Fibroblast of lung (primary cell): Measurements from ENCODE around the gene DNAJB2. TPM values are rescaled to one million over a fixed set of nuclear protein-coding genes. Genes with fewer than 3 reads are reported as not detected.

Experiments used
- DNase-seq, 2 donors: peaks; one replicate each; pipeline versions ENCODE4 v3.0.0 to v3.0.0-alpha.2; 2010; ENCODE audit warnings: low read depth in 2 of 2
- H2AFZ ChIP-seq: 2 replicates; pipeline ENCODE4 v1.5.1; 2012; ENCODE audit warnings: low read length, control low read depth, inconsistent platforms
- H3K27ac ChIP-seq: 2 replicates; pipeline ENCODE4 v1.5.1; 2011; ENCODE audit warnings: low read length, control low read depth; ENCODE audit not compliant: insufficient read depth
- H3K27me3 ChIP-seq: 2 replicates; pipeline ENCODE4 v1.5.1; 2011; ENCODE audit warnings: mild to moderate bottlenecking, low read length; ENCODE audit not compliant: control insufficient read depth, insufficient read depth
- H3K36me3 ChIP-seq: 2 replicates; pipeline ENCODE4 v1.5.1; 2011; ENCODE audit warnings: low read length; ENCODE audit not compliant: control insufficient read depth, insufficient read depth
- H3K4me1 ChIP-seq: 2 replicates; pipeline ENCODE4 v1.5.1; 2011; ENCODE audit warnings: low read length; ENCODE audit not compliant: control insufficient read depth, insufficient read depth; ENCODE audit errors: extremely low read depth
- H3K4me2 ChIP-seq: 2 replicates; pipeline ENCODE4 v1.5.1; 2011; ENCODE audit warnings: low read length, control low read depth; ENCODE audit not compliant: insufficient read depth; ENCODE audit errors: extremely low read depth
- H3K4me3 ChIP-seq, 4 experiments: fragments of 200-600 bp in 1 of 4; sonication (generic) in 1 of 4; replicated peaks in 1 of 4; 2 replicates each; pipeline ENCODE4 v1.5.1; 2011 to 2016; ENCODE audit warnings: low read length in 4 of 4, low read depth in 3 of 4, mild to moderate bottlenecking in 3 of 4, control low read depth in 2 of 4, inconsistent platforms in 1 of 4, mixed read lengths in 1 of 4; ENCODE audit not compliant: insufficient read depth in 1 of 4; ENCODE audit errors: control extremely low read depth in 1 of 4
- H3K79me2 ChIP-seq: 2 replicates; pipeline ENCODE4 v1.5.1; 2012; ENCODE audit warnings: mild to moderate bottlenecking, low read length, inconsistent platforms; ENCODE audit not compliant: control insufficient read depth, insufficient read depth
- H3K9ac ChIP-seq: 2 replicates; pipeline ENCODE4 v1.5.1; 2011; ENCODE audit warnings: mild to moderate bottlenecking, low read length, control low read depth; ENCODE audit not compliant: insufficient read depth
- H3K9me3 ChIP-seq: 2 replicates; pipeline ENCODE4 v1.5.1; 2012; ENCODE audit warnings: low read depth, low read length; ENCODE audit not compliant: control insufficient read depth, insufficient read depth
- H4K20me1 ChIP-seq: 2 replicates; pipeline ENCODE4 v1.5.1; 2011; ENCODE audit warnings: low read length; ENCODE audit not compliant: control insufficient read depth, insufficient read depth; ENCODE audit errors: extremely low read depth
- EZH2 ChIP-seq: IDR thresholded peaks from 2 replicates; pipeline ENCODE4 v1.5.1; 2012; ENCODE audit warnings: low read length, control low read depth, mild to moderate bottlenecking; ENCODE audit errors: missing control alignments
- polyA plus RNA-seq, 2 donors: library from polyadenylated mRNA; depleted of rRNA in 1 of 2; stranded (reverse) in 1 of 2; unstranded in 1 of 2; fragments of >200 nt; gene quantifications; 2 replicates each; pipeline ENCODE4 v1.2.1, GENCODE V29; 2011 to 2012; ENCODE audit warnings: missing spikeins in 1 of 2
- total RNA-seq: library from RNA; depleted of rRNA; stranded (reverse); fragments of >200 nt; gene quantifications from 2 replicates; pipeline ENCODE4 v1.2.1, GENCODE V29; 2014
- TF ChIP-seq, protein P1 (sequence below), 2 donors: IDR thresholded peaks in 1 of 2; conservative IDR thresholded peaks in 1 of 2; 1 replicate in 1 of 2; 2 replicates in 1 of 2; pipeline ENCODE4 v1.5.1; 2011 to 2012; ENCODE audit warnings: low read length in 2 of 2, control low read depth in 1 of 2, inconsistent platforms in 1 of 2, low read depth in 1 of 2, mild to moderate bottlenecking in 1 of 2

Gene DNAJB2
- total and polyA plus RNA-seq, 2 donors (not counting 1 experiment from before 2014, with no cell fraction given): 29.8 to 81.3 TPM

DNA sequence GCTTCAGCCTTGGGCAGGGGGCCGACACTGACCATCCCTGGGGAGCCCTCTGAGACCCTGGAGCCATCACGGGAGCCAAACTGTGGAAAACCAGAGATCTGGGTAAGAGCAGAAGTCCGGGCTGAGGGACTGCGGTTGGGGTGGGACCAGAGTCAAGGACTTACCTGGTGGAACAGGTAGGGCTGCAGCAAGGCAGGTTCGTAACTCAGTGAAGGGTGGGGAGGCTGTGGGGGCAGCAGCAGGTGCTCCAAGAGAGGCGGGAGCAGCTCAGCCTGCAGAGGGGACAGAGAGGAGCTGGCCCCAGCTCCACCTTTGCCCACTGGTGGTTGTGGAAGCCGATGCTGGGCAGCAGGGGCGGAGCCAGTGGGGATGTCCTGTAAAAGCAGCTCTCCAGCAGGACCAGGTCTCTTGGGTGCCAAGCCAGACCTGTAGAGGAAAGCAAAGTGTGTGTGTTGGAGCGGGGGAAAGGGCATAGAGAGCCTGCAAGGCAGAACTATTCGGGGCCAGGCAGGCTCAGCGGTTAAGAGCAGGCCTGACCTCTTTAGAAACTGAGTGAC lies 23.3 kb downstream of the DNAJB2 start:
- no peak for DNase-seq
- no peak overlapping the region for H3K4me2 ChIP-seq

DNA sequence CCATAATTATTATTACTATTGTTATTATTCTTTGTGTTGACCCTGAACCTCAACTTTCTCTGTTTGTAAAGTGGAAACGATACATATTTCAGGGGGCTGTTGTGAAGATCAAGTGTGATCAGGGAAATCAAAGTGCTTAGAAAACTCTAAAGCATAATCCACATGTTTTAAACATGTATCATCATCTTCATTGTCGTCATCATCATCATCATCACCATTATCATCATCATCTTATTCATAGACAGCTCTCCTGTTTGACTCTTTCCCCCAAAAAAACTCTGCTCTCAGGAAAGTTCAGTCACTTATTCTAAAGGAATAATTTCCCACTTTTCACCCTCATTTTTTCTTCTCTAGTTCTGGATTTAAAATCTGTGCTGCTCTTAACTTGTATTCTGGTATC lies 25.1 kb downstream of the DNAJB2 start:
- Histone ChIP-seq H3K36me3 (no peaks in the 10 kb centered on the region), H3K4me1 (peaks cover 3% of the 10 kb centered on the region), H3K27me3 (peaks cover 19% of the 10 kb centered on the region), H3K9ac (no peak overlapping the region), H3K4me2 (no peak overlapping the region), H3K79me2 (no peaks in the 10 kb centered on the region), H3K4me3 (no peak overlapping the region), H3K27ac (no peak overlapping the region), H3K9me3 (no peaks in the 10 kb centered on the region), H2AFZ (no peak overlapping the region), H4K20me1 (no peaks in the 10 kb centered on the region)
- no peak for DNase-seq
- TF ChIP-seq, protein P1, sequence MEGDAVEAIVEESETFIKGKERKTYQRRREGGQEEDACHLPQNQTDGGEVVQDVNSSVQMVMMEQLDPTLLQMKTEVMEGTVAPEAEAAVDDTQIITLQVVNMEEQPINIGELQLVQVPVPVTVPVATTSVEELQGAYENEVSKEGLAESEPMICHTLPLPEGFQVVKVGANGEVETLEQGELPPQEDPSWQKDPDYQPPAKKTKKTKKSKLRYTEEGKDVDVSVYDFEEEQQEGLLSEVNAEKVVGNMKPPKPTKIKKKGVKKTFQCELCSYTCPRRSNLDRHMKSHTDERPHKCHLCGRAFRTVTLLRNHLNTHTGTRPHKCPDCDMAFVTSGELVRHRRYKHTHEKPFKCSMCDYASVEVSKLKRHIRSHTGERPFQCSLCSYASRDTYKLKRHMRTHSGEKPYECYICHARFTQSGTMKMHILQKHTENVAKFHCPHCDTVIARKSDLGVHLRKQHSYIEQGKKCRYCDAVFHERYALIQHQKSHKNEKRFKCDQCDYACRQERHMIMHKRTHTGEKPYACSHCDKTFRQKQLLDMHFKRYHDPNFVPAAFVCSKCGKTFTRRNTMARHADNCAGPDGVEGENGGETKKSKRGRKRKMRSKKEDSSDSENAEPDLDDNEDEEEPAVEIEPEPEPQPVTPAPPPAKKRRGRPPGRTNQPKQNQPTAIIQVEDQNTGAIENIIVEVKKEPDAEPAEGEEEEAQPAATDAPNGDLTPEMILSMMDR (conservative IDR thresholded peaks at IDR 0.05 in 1 of 2, IDR thresholded peaks at IDR 0.05 in 1 of 2; ENCODE audit: low read depth in 1 of 2, low read length in 2 of 2): no peak
- TF ChIP-seq EZH2: no peak

More for the DNA sequence above, 23.3 kb downstream of the DNAJB2 start:
- no peak overlapping the region for H2AFZ ChIP-seq
- no peaks in the 10 kb centered on the region for H4K20me1 ChIP-seq
- H3K4me1 ChIP-seq: no peaks in the 10 kb centered on the region
- H3K9me3 ChIP-seq: no peaks in the 10 kb centered on the region
- TF ChIP-seq, protein P1 (conservative IDR thresholded peaks at IDR 0.05 in 1 of 2, IDR thresholded peaks at IDR 0.05 in 1 of 2; ENCODE audit: low read depth in 1 of 2, low read length in 2 of 2): no peak
- no peak for TF ChIP-seq EZH2
- H3K4me3 ChIP-seq: no peak overlapping the region
- peaks cover 15% of the 10 kb centered on the region for H3K27me3 ChIP-seq
- H3K27ac ChIP-seq: no peak overlapping the region
- H3K9ac ChIP-seq: no peak overlapping the region
- H3K36me3 ChIP-seq: no peaks in the 10 kb centered on the region
- H3K79me2 ChIP-seq: no peaks in the 10 kb centered on the region

DNA sequence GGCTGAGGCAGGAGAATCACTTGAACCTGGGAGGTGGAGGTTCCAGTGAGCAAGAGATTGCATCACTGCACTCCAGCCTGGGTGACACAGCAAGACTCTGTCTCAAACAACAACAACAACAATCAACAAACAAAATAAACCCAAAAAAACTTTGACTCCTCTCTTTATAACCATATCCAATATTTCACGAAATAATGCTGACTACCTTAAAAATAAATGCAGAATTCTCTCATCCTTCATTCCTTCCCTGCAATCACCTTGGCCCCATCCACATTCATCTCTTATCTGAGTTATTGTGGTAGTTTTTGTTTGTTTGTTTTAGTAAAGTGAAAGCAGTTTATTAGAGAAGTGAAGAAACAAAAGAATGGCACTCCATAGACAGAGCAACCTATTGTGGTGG lies 26.9 kb downstream of the DNAJB2 start:
- Histone ChIP-seq H3K27ac (no peak overlapping the region), H4K20me1 (no peaks in the 10 kb centered on the region), H3K79me2 (no peaks in the 10 kb centered on the region), H2AFZ (no peak overlapping the region), H3K4me1 (peaks cover 3% of the 10 kb centered on the region), H3K36me3 (no peaks in the 10 kb centered on the region), H3K9ac (no peak overlapping the region), H3K4me2 (no peak overlapping the region), H3K4me3 (no peak overlapping the region), H3K9me3 (no peaks in the 10 kb centered on the region), H3K27me3 (peaks cover 21% of the 10 kb centered on the region)
- TF ChIP-seq EZH2: no peak
- TF ChIP-seq, protein P1 (conservative IDR thresholded peaks at IDR 0.05 in 1 of 2, IDR thresholded peaks at IDR 0.05 in 1 of 2; ENCODE audit: low read depth in 1 of 2, low read length in 2 of 2): no peak
- DNase-seq: no peak
